Renal cortical epithelial cell (primary cell): ENCODE data around the gene PNPLA8. TPM values are rescaled to one million over a fixed set of nuclear protein-coding genes. Genes with fewer than 3 reads are reported as not detected.
A peak's percentile ranks its signal among the peaks of the same experiment; 100 is the strongest.
"Not testable (repeated sequence)": the region's sequence is repeated elsewhere in the genome, so short reads cannot be mapped to it uniquely, and the experiment has no call there.

Source experiments
- DNase-seq: peaks from one replicate; pipeline ENCODE4 v3.0.0-alpha.2; 2011; ENCODE audit warnings: low read depth
- total RNA-seq: library from RNA; depleted of rRNA; stranded (reverse); fragments of >200 nt; gene quantifications from 2 replicates; pipeline ENCODE4 v1.2.3, GENCODE V29; 2014

PNPLA8 gene
- total RNA-seq, 1 donor from 2014 or later, result 60.2 TPM

DNA sequence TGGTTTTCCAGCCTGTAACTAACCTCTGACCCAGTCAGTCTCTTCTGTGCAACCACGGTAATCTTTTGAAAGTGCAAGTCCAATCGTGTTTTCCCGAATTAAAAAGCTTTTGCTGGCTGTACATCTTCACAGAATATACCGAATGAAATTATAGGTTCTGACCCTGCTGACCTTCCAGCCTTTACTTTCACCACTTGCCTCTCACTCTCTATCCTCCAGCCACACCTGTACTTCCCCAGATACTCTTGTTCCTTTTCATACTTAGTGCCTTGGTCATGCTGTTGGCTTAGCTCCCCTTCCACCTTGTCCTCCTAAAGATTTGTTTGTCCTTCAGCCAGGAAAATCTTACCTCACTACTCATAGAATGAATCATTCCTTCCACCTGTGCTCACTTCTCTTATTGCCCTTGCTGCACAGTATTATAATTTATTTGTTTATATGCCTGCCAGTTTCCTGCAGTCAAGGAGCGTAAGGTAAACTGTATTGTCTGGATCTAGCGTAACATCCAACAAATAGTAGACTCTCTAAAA is 2.3 kb upstream of the PNPLA8 start:
- DNase-seq, result peak; percentile 58

DNA sequence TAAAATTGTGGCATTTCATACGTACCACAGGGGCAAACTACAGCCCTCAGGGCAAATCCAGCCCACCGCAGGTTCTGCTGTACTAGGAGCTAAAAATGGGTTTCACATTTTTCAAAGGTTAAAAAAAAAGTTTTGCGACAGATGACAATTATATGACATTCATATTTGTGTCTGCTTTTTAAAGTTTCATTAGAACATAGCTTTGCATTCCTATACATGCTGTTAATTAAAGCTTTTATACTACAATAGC is 758 bp upstream of the PNPLA8 start:
- DNase-seq, result no peak

DNA sequence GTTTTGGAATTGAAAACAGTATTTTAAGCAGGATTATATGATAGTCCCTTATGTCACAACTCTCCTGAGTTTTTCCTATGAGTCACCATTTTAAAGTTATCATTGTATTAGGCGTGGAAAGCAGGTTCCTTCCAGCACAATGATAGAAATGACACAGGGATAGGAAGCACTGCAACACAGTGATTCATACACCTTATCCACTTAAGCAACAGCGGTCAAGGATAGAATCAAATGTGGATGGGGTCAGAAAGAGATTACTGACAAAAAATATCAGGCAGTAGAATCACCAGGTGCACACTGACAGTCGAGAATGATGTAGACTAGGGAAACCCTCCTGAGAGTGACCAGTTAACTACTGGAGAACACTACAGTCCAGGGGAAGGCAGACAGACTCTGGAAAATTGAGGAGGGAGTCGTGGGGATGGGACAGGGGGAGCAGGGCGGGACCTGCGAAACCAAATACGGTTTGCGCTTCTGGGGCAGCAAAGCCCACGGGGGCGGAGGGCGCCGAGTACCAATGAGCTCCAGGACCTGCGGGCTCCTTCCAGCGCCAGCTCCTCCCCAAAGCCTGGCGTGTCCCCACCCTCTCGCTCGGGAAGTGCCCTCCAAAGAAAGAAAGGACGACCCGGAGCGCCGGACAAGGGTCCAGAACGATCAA is 479 bp downstream of the PNPLA8 start:
- DNase-seq, result peak; percentile 88

DNA sequence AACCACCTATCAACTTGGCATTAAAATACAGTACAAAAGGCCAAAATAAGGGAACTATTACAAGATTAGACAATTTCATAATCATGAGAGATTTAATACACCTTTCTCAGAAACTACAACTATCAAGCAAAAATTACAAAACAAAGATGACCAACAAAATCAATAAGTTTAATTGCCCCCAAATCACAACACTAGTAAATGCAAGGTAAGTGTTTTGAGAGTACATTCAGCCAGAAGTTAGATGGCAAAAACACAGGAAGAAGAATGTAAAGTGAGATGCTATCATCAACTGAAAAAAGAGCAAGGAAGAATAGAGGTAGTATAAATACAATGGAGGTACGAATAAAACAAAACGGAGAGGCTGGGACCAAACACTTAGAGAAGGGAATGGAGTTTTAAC is 3.2 kb downstream of the PNPLA8 start:
- no peak for DNase-seq

DNA sequence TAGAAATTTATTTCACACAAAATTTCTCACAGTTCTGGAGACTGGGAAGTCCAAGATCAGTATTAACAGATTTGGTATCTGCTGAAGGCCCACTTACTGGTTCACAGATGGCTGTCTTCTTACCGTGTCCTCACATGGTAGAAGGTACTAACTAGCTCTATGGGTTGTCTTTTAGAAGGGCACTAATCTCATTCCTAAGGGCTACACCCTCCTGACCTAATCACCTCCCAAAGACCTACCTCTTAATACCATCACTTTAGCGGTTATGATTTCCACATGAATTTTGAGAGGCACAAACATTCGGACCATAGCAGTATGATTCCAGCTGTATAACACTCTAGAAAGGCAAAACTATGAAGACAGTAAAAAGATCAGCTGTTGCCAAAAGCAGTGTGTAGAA is 8.0 kb downstream of the PNPLA8 start:
- DNase-seq, result no peak

DNA sequence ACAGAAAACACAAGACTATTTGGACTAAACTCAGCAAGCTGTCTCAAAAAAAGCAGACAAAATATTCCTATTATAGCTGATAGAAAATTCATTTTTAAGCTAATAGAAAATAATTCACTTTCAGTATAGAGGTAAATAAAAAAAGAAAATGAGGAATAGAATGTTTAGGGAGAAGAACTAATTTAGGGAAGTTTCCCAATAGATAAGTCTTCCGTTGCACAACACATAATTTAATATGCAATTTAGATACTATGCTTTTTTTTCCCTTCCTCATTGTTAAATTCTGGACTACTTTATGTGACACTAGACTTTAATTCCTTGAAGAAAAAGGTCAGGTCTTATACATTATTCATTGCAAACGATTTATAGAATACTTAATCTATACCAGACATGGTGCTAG is 10.3 kb downstream of the PNPLA8 start:
- DNase-seq, result no peak

DNA sequence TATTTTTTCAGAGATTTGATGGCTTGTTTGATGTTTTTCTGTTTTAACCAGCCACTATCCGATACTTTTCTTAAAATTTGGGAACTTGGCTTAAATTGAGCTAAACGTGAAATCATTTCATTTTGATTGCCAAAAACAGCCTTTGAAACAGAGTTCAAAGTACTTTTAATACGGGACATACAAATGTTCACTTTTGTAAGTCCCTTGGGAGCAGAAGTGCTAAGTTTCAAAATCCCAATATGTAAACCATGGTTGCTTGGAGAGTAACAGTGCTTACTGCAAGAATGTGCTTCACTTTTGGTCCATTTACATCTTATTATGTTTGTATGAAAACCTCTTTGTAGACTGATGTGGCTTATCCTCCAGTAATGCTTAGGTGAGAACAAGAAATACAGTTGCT is 10.9 kb downstream of the PNPLA8 start:
- DNase-seq, result no peak

DNA sequence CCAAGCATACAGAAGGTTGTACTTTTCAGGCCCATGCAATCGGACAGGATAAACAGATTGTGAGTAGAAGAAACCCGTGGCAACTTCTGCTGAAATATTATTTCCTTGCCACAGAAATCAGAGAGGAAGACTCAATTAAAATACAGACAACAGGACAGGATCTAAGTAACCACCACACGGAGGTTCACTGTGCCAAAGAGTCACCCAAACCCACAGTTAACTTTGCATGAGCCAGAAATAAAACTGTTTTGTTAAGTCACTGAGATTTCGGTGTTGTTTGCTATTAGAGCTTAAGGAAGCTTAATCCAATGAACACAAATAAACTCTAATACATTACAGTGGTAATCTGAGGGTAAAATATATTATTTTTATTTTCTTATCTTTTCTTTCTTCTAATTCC is 14.0 kb downstream of the PNPLA8 start:
- DNase-seq, result no peak

DNA sequence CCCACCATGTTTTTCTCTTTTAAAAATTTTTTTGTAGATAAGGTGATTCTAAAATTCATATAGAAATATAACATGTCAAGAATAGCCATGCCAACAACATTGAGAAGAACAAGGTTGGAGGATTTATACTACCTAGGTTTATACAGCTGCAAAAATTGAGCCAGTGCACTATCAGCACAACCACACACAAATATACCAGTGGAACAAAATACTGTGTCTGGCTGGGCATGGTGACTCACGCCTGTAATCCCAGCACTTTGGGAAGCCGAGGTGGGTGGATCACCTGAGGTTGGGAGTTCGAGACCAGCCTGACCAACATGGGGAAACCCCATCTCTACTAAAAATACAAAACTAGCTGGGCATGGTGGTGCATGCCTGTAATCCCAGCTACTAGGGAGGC is 21.4 kb downstream of the PNPLA8 start:
- not testable (repeated sequence) for DNase-seq

DNA sequence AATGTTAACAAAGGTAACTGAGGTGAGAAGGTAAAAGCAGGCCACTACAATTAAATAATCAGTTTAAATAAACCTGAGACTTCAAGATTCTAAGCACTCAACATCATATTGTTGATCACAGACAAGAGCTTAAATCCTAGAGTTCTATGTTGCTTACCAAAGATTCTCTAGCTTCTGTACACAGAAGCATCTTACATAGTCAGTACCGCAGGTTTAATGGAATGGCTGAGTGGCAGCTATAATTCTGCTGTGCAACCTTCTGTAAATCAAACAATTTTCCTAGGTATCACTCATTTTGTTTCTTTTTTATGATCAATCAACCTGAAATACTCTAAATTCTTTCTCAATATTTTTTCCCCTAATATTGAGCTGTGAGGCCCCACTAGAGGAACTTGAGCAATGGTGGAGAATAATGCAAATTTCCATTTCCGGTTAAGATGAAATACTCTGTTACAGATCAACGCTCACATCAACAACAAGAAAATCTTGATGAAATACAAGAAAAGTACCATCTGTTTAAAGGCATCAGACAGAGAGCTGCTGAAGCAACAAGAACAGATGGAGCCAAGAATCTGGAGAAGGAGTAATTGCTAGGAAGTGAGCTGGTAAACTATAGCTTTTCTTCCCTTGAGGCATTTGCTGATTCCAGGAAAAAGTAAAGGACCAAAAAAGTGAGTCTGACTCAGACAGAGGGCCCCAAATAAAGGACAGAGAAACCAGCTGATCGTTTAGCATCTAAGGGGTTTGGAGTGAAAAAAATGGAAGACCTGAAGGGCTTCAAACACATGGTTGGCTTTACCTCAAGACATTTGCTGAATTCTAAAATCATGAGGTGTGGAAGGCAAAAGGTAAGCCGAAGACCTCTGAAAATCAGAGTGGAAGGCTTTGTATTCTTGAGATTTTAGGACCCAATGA is 22.6 kb downstream of the PNPLA8 start:
- DNase-seq, result peak; percentile 52

DNA sequence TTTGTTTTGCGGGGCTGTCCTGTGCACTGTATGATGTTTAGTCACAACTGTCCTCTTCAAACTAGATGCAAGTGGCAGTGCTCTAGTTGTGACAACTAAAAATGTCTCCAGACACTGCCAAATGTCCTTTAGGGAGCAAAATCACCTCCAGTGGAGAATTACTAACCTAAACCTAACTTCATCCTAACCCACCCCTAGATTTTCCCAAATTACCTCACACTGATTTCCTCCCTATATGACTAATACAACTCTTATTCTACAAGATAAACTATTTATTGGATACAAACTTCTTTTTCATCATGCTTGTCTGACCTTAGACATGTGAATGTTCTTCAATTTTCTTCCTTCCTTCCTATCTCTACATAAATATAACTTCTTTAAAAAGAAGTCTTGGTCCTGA is 26.4 kb downstream of the PNPLA8 start:
- no peak for DNase-seq

DNA sequence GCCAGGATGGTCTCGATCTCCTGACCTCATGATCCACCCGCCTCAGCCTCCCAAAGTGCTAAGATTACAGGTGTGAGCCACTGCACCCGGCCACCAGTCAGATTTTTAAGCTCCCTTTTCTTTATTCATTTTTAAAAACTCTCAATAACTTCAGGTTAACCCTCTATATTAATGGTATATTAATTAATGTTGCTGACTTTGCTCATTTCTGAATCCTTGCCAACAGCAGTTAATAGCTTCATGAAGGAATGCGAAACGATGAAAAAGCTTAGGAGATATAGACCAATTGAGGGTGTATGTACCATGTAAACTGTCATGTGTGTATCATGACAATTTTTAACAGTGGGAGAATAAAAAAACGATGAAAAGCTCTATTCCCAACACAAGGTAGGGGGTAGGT is 27.5 kb downstream of the PNPLA8 start:
- DNase-seq, result no peak

DNA sequence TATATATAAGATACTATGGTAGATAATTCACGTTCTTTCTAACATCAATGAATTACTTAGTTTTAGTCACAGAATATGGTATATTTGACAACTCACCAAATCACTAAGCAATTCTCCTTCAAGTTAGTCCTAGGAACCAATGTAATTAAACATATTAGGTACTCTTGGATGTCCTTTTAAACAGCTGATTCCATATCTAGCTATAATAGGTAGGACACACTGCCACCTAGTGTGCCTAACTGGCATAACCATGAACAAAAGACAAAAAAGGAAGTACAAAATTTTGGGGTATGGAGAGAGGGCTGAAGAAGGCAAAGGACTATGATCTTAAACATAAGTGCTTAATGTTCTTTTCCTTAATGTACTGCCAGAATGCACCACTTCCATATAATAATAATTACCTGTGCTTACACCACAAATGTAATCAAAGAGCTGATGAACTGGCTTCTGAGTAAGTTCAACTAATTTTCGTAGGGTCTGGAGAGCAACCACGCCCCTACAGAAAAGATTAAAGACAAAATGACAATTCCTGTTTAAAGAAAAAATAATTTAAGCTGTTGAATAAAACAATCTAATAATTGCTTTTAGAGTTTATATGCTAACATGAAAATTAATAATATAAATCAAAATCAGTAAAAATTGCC is 28.7 kb downstream of the PNPLA8 start:
- DNase-seq, result peak; percentile 59

DNA sequence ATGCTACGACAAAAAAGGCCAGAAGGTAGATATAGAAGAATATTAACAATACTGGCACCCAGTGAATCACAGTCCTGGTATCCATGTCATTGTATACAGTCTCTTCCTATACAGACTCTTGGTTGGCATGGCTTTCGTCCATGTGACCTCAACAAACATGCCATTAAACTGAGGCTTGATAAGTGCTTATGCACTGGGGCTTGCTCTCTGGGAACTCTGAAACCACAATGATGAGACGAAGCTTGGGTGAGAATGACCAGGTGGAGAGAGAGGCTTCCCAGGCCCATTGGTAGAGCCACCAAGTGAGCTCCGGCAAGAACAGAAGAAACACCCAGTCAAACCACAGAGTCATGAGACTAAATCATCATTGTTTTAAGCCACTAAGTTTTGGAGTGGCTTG is 33.2 kb downstream of the PNPLA8 start:
- peak; percentile 14 for DNase-seq

DNA sequence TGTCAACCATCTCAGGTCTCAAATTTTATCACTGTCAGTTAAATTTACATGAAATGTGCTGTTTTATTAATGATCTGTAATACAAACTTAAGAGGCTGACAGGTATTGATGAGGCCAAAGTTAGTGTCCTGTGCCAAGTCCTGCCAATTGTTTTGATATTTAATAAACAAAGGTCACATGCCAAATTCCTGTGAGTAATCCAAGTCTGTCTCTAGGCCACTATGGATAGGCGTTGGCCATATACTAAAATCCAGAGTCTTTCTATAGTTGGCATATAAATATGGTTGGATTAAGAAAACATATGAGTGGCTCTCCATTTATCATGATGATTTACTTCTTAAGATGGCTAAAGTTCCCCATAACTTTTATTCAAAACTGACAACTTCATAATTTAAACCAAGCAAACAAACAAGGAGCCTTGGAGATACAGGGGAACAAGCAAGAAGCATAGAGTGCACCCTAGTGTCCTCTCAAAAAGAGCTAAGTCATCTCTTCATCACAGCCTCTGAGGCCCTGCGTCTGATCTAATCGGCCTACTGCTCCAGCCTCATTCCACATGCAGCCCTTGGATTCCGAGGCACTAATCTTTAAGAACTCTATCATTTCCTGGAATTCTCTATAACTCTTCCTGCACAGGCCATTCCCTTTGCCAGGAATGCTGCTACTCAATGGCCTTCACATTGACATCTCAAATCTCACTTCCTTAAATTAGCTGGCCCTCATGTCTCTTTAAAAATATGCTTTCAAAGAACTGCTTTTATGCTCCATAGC is 37.0 kb downstream of the PNPLA8 start:
- DNase-seq, result no peak

DNA sequence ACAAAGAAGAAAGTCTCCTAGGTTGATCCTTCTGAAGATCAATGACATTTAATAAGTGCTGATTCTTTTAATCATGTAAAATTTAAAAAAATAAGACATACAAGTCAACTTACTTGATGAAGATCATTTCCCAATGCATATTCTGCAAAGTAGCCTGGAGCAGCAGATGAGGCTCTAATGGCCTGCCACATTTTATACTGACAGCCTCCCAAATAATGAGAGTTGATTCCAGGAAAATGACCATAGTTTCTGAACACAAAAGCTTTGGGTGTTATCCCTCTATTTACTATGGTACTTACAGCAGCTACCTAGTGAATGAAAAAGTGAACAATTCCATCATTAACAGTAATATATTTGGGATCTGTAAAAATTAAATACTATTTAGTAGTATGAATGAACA is 38.3 kb downstream of the PNPLA8 start:
- DNase-seq, result no peak

DNA sequence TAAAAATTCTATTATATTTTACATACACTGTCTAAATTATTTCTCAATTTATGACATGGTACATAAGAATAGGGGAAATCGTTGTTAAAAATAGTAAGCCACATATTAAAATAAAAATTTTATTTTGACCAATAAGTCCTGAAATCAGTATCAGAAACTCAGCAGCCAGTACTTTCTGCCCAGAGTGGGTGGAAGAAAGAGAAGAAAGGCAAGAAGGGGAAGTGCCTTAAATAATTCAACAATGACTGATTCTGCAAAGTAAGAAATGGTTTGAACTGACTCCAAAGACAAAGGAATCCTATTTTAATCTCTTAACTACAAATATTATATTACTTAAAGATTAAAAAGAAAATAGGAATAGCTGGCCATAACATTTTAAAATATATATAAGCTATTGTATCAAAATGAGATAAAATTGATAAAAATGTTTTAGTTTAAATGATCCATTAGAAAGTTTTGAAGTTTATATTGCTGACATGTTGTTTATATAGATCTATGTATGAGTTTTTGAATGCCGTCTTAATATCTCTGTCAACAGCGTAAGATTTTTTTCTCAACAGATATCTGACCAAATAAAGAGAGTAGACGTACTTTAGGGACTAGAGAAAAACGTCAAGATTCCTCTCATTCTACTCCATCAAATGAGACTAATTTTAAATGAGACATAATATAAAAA is 39.5 kb downstream of the PNPLA8 start:
- no peak for DNase-seq

DNA sequence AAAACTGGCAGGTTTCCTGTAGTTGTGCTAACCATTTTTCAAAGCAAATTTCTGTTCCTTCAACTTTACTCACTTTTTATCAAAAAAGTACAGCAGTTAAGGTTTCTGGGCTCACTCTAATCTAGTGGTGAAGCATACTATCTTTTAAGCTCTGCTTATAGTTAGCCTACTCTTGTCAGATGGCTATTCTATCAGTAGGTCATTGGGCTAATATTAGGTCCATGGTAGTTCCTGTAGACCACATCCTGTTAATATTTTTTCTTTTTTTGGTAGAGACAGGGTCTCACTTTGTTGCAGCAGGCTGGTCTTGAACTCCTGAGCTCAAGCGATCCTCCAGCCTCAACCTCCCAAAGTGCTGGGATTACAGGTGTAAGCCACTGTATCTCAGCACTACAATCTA is 41.8 kb downstream of the PNPLA8 start:
- DNase-seq, result no peak

DNA sequence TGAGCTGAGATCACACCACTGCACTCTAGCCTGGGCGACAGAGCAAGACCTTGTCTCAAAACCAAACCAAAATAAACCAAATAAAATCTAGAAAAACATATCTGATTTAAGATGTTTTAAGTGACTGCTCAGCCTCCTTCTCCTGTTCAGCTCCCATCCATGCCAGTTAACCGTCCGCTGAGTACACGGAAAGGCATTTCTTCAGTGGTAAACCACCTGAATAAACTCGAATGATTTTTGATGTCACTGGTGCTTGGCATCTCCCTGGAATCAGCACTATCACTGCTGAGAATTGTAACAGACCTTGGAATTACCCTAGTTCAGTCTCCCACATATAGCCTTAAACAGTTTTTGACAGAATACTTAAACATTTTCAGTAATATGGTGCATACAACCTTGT is 45.6 kb downstream of the PNPLA8 start:
- DNase-seq, result peak; percentile 36

DNA sequence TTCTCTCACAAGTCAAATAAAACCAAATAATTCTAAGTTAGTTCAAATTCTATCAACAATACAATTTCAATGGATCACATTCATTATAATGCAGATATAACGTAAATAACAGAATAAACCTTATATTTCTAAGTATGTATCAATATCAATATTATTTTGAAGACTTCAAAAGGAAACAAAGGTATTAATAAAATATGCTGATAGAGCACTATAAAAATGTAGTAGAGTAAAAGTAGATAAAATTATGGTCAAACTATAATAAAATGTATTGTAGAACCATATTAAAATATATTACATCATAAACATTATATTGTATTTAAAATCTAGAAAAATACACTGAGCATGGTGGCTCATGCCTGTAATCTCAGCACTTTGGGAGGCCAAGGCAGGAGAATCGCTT is 46.2 kb downstream of the PNPLA8 start:
- DNase-seq, result no peak

DNA sequence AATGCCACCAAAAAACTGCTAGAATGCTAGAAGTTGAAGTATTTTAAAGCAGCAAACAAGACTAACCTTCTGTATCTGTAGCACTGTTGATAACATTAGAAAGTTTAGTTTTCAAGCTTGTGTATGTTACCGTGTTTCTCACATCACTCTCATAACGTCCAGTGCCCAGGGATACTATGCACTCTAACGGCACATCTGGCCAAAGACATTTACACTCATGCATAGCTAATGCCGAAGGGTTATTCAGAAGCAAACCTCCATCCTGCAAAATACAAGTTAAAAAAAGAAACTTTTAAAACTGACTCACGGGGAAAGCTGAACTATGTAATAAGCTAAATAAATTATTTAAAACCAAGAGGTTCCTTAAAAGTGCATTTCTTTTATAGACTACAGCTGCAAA is 46.8 kb downstream of the PNPLA8 start:
- no peak for DNase-seq

DNA sequence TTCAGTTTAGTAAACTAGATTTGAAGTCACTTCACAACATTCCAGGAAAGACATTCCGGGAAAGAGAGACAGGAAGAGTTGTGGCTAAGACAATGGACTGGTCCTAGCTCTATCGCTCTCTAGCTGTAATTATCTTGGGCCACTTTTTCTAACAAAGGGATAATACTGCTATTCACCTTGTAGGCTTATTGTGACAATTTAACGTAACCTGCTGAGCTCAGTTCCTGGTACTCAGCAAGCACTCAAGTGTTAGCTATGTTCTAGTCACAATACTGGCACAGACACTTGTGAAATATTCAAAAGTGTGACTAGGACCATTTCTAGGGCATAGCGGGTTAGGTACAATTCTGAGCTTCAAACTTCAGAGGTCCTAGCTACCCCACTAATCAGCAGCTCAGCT is 57.7 kb downstream of the PNPLA8 start:
- DNase-seq, result no peak
